ENCODE results near the gene FOXO3. TPM values are rescaled to one million over a fixed set of nuclear protein-coding genes. Genes with fewer than 3 reads are reported as not detected.
"Not testable (repeated sequence)": the region's sequence is repeated elsewhere in the genome, so short reads cannot be mapped to it uniquely, and the experiment has no call there.

FOXO3 gene
- total RNA-seq, 2 donors from 2014 or later: 7.1 to 10.0 TPM

DNA sequence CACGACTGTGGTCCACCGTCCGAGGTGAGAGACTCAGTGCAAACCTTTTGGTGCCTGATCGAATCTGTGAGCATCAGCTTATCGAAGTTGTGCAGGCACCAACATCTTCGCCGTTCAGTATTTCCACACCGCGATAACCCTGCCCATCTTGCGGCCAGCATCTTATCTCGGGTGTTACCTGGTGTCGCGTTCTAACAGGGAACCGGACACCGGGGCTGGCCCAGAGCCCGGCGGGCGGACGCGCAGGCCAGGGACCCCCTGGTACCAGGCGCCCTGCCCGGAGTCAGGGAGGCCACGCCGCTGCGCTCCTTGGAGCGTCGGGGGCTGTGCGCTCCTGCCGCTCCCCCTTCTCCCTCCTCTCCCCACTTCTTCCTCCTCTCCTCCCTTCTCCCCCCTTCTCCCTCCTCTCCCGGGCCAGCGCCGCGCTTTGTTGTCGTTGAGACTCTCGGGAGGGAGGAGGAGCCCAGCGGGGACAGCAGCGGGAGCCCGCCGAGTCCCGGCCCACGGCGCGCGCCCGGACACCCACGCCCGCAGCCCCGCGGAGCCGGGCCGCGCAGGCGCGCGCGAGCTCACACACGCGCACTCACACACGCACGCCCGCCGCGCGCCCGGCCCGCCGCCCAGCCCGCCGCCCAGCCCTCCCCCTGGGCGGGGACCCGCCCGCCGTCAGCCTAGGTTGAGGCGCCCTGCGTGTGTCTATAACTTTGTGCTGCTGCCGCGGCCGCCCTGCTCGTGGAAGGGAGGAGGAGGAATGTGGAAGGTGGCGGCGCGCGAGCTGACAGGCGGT lies 1.4 kb upstream of the FOXO3 start:
- Mint-ChIP-seq H3K4me3 (peak overlapping the region; percentile 88 to 94), H3K27ac (peak overlapping the region; percentile 93), H3K27me3 (ENCODE audit: low read depth) (peaks cover 27% of the 10 kb centered on the region), H3K36me3 (ENCODE audit: insufficient read depth in 2 of 2) (peaks cover 5 to 10% of the 10 kb centered on the region in 2 donors), H3K9me3 (no peaks in the 10 kb centered on the region), H3K4me1 (ENCODE audit: low read depth) (peaks cover 30% of the 10 kb centered on the region)
- ATAC-seq (replicated peaks in 1 of 2) (peak; percentile 68), DNase-seq (peak; percentile 86 to 87)

DNA sequence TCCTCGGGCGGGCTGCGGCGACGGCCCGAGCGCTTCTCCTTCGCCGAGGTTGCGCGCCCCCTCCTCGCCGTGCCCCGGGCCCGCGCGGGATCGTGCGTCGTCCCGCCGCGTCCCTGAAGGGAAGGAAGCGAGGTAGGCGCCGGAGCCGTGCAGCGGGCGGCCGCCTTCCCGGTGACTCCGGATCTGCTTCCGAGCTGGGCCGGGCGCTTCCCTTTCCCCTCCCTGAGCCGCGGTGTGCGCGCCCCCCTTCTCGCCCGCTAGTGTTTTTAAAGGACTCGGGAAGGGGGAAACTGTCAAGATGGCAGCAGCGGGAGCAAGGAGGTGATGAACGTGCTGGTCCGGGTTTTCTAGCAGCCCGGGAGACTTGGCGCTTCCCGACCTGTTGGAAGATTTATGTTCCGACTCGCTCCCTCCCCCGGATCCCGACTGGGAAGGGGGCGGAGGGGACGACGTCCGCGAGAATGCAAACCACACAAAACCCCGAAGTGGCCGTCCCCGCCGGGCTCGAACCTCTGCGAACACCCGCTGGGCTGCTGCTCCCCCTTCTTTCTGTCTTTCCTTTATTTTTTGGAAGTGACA lies 744 bp upstream of the FOXO3 start:
- ATAC-seq (replicated peaks in 1 of 2): peak; percentile 0 to 9
- DNase-seq: peak in 1 of 2 donors; percentile 38
- H3K9me3 Mint-ChIP-seq: no peaks in the 10 kb centered on the region
- peaks cover 25% of the 10 kb centered on the region for H3K27me3 Mint-ChIP-seq (ENCODE audit: low read depth)
- peaks cover 37% of the 10 kb centered on the region for H3K4me1 Mint-ChIP-seq (ENCODE audit: low read depth)
- H3K4me3 Mint-ChIP-seq: peak overlapping the region; percentile 88 to 94
- peaks cover 5 to 10% of the 10 kb centered on the region in 2 donors for H3K36me3 Mint-ChIP-seq (ENCODE audit: insufficient read depth in 2 of 2)
- H3K27ac Mint-ChIP-seq: no peak overlapping the region

DNA sequence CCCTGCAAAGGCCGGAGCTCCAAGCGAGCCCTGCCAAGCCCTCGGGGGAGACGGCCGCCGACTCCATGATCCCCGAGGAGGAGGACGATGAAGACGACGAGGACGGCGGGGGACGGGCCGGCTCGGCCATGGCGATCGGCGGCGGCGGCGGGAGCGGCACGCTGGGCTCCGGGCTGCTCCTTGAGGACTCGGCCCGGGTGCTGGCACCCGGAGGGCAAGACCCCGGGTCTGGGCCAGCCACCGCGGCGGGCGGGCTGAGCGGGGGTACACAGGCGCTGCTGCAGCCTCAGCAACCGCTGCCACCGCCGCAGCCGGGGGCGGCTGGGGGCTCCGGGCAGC lies 561 bp downstream of the FOXO3 start:
- H3K27me3 Mint-ChIP-seq (ENCODE audit: low read depth): peaks cover 18% of the 10 kb centered on the region
- not testable (repeated sequence) for DNase-seq
- H3K4me1 Mint-ChIP-seq (ENCODE audit: low read depth): peaks cover 50% of the 10 kb centered on the region

DNA sequence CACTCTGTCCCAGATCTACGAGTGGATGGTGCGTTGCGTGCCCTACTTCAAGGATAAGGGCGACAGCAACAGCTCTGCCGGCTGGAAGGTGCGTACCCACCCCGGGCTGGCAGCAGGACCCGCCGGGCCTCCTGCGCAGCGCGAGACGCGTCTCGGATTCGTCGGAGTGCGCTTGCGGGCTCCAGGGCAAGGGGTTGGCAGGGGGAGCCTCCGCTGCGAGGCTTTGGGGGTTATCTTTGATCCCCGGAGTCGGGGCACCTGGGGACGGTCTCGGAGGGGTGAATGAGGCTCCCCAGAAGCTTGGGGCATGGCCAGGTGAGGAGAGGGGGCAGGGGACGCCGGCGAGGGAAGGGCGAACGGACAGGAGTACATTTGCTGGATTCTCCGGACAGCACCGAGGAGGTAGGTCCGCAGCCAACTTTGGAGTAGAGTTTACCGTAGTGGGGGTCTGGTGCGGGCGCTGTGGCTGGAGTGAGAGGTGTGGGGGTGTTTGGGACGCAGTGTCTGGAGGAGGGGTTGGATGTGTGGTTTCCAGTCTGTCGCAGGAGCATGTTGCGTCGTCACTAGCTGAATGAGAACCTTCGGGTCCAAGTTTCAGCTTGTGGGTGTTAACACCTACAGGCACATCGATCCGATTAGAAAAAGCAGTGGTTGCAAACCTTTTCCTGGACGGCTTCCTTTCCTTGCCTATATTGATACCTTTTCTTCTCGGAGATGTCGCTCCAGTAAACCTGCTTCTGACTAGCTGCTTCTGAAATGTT lies 1.2 kb downstream of the FOXO3 start:
- H3K36me3 Mint-ChIP-seq (ENCODE audit: insufficient read depth in 2 of 2): peaks cover 5 to 10% of the 10 kb centered on the region in 2 donors
- peaks cover 50% of the 10 kb centered on the region for H3K4me1 Mint-ChIP-seq (ENCODE audit: low read depth)
- peak overlapping the region; percentile 62 to 65 for H3K4me3 Mint-ChIP-seq

More for the DNA sequence above, 561 bp downstream of the FOXO3 start:
- Mint-ChIP-seq H3K36me3 (ENCODE audit: insufficient read depth in 2 of 2) (peaks cover 5 to 10% of the 10 kb centered on the region in 2 donors), H3K4me3 (peak overlapping the region in 1 of 2 donors; percentile 66)
- H3K9me3 Mint-ChIP-seq; H3K27ac Mint-ChIP-seq; ATAC-seq (replicated peaks in 1 of 2): not testable (repeated sequence)

DNA sequence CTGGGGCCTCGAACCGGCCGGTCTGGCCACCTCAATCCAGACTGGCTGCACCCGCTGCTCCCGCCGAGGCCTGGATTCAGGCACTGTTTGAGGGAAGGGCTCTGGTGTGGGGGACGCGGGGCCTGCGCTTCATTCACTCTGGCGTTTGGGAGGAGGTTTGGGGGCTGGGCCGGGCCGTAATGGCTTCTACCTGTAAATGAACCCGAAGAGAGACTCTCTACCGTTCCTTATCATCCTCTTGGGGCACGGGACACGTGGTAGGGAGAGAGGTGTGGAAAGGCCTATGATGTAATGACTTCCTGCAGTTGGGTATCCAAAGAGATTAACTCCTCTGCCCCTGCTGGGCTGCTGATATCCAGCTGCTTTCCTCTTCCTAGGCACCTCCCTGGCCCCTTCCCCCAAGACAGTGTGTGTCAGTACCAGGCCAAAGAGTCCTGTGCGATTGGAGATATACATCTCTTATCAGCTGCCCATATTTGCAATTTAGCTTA lies 1.8 kb downstream of the FOXO3 start:
- no peaks in the 10 kb centered on the region for H3K9me3 Mint-ChIP-seq
- peaks cover 5 to 10% of the 10 kb centered on the region in 2 donors for H3K36me3 Mint-ChIP-seq (ENCODE audit: insufficient read depth in 2 of 2)
- no peak for ATAC-seq (replicated peaks in 1 of 2)
- no peak for DNase-seq
- H3K27me3 Mint-ChIP-seq (ENCODE audit: low read depth): peaks cover 18% of the 10 kb centered on the region
- H3K4me3 Mint-ChIP-seq: peak overlapping the region; percentile 62 to 65
- peaks cover 52% of the 10 kb centered on the region for H3K4me1 Mint-ChIP-seq (ENCODE audit: low read depth)
- peak overlapping the region; percentile 14 for H3K27ac Mint-ChIP-seq

More for the DNA sequence above, 1.2 kb downstream of the FOXO3 start:
- no peaks in the 10 kb centered on the region for H3K9me3 Mint-ChIP-seq
- H3K27me3 Mint-ChIP-seq (ENCODE audit: low read depth): peaks cover 18% of the 10 kb centered on the region
- peak overlapping the region; percentile 43 for H3K27ac Mint-ChIP-seq
- DNase-seq (no peak), ATAC-seq (replicated peaks in 1 of 2) (no peak)

DNA sequence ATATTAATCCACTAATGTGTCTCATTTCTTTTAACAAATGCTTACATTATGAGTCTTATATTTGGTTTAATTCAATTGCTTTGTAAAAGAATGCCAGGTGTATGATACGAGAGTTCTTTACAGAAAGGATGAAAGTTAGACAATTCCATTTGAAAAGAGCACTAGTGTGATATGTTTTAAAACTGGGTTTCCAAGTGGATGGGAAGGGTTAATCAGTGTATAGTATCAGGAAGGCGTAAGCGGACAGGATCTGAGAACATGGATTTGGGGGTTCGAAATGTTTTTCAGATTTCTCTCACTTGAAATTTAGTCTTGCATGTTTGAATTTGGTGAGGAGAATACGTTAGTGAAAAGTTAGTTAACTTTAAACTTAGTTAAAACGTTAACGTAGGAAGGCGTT lies 2.6 kb downstream of the FOXO3 start:
- H3K4me3 Mint-ChIP-seq: peak overlapping the region in 1 of 2 donors; percentile 62
- H3K36me3 Mint-ChIP-seq (ENCODE audit: insufficient read depth in 2 of 2): peaks cover 7 to 12% of the 10 kb centered on the region in 2 donors
- no peaks in the 10 kb centered on the region for H3K9me3 Mint-ChIP-seq
- H3K4me1 Mint-ChIP-seq (ENCODE audit: low read depth): peaks cover 56% of the 10 kb centered on the region
- ATAC-seq (replicated peaks in 1 of 2) (no peak), DNase-seq (no peak)
- peaks cover 18% of the 10 kb centered on the region for H3K27me3 Mint-ChIP-seq (ENCODE audit: low read depth)
- no peak overlapping the region for H3K27ac Mint-ChIP-seq

DNA sequence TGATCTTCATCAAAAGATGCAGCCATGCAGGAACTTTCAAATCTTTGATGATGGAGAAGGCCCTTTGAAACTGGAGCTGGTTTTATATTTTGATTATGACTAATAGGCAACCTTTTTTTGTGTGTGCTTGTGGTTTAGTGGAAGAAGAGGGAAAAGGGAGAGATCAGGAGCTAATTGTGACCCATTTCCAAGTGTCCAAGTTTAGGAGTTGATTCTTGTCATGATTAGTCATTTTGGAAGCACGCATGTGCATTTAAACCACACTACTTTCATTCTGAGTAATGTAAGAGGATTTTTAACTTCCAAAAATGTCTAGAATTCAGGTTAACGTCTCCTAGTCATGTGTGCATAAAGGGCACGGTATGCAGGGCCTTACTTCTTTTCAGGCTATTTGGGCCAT lies 3.5 kb downstream of the FOXO3 start:
- peak overlapping the region; percentile 16 to 72 for H3K4me3 Mint-ChIP-seq
- H3K4me1 Mint-ChIP-seq (ENCODE audit: low read depth): peaks cover 58% of the 10 kb centered on the region
- H3K27ac Mint-ChIP-seq: peak overlapping the region; percentile 95
- H3K9me3 Mint-ChIP-seq: no peaks in the 10 kb centered on the region
- peaks cover 7 to 8% of the 10 kb centered on the region in 2 donors for H3K36me3 Mint-ChIP-seq (ENCODE audit: insufficient read depth in 2 of 2)
- H3K27me3 Mint-ChIP-seq (ENCODE audit: low read depth): peaks cover 18% of the 10 kb centered on the region
- ATAC-seq (replicated peaks in 1 of 2): peak; percentile 8 to 10
- DNase-seq: peak; percentile 16 to 20

DNA sequence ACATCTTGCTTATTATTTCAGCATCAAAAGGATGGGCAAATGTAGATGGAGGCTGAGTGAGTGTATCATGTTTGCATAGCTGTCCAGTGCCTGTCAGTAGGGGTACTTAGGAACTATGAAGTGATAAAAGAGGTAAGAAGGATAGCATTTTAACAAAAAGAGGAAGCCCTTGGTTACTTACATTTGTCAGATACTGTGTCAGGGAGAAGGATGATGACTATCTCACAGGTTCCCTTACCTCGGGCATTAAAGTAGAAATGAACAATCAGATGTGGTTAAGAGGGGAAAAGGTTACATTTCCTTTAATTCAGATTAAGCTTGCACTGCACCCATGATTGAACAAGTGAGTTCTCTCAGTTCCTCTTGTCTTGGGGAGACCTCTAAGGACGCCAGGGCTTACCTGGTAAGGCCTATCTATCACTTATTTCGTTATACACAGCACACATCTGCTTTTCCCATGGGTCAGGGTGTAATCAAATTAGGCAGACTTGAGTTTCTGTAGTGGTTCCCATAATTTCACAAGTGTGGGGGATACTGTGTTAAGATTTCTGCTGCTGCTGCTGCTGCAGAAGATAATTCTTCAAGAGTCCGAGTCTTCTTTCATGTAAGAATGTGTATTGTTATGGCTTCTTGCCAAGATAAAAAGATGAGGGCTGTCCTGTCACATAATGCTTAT lies 4.5 kb downstream of the FOXO3 start:
- peaks cover 63% of the 10 kb centered on the region for H3K4me1 Mint-ChIP-seq (ENCODE audit: low read depth)
- DNase-seq (peak; percentile 12 to 14), ATAC-seq (replicated peaks in 1 of 2) (peak; percentile 68 to 72)
- H3K27ac Mint-ChIP-seq: peak overlapping the region; percentile 95
- H3K27me3 Mint-ChIP-seq (ENCODE audit: low read depth): peaks cover 18% of the 10 kb centered on the region
- H3K9me3 Mint-ChIP-seq: no peaks in the 10 kb centered on the region
- peaks cover 7 to 8% of the 10 kb centered on the region in 2 donors for H3K36me3 Mint-ChIP-seq (ENCODE audit: insufficient read depth in 2 of 2)
- peak overlapping the region; percentile 16 to 72 for H3K4me3 Mint-ChIP-seq

DNA sequence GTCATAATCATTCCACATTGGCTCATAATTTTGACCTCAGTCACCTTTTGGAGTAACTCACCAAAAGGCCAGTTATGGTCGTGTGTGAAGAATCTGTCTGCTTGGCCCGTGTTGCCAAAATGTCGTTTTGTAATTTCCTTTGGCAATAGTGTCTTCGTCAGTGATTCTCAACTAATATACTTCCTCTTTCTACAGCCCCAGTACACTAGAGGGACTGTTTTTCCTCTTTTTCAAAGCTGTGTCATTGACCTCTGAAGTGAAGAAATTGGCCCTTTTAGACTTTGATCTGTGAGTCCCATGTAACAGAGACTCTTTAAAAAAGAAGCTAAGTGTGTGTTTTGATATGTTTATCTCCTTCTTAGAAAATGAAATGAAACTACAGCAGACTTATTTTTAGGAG lies 5.2 kb downstream of the FOXO3 start:
- Mint-ChIP-seq H3K4me3 (peak overlapping the region; percentile 5 to 72), H3K9me3 (no peaks in the 10 kb centered on the region), H3K4me1 (ENCODE audit: low read depth) (peaks cover 63% of the 10 kb centered on the region), H3K36me3 (ENCODE audit: insufficient read depth in 2 of 2) (peaks cover 7 to 8% of the 10 kb centered on the region in 2 donors), H3K27me3 (ENCODE audit: low read depth) (peaks cover 18% of the 10 kb centered on the region), H3K27ac (peak overlapping the region; percentile 90)
- DNase-seq: no peak
- peak in 1 of 2 donors; percentile 2 for ATAC-seq (replicated peaks in 1 of 2)

DNA sequence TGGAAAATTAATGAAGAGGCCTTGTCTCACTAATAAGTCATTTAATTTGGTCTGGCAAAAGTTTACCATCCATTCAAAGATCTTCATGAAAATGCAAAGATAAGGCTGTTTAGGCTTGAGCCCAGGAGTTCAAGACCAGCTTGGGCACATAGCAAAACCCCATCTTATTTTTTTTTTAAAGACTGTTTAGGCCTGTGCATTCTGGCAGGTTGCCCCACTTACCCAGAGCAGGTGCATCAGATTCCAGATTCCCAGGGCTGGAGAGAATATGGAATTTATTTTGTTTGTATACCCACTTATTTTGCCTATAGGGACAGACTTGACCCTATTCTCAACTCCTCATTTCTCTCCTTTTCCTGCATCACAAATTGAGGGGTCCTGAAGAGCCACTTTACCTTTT lies 5.7 kb downstream of the FOXO3 start:
- ATAC-seq (replicated peaks in 1 of 2) (no peak), DNase-seq (no peak)
- Mint-ChIP-seq H3K27me3 (ENCODE audit: low read depth) (peaks cover 18% of the 10 kb centered on the region), H3K9me3 (no peaks in the 10 kb centered on the region), H3K4me1 (ENCODE audit: low read depth) (peaks cover 63% of the 10 kb centered on the region), H3K4me3 (peak overlapping the region in 1 of 2 donors; percentile 72), H3K36me3 (ENCODE audit: insufficient read depth in 2 of 2) (peaks cover 7 to 8% of the 10 kb centered on the region in 2 donors), H3K27ac (peak overlapping the region; percentile 90)

DNA sequence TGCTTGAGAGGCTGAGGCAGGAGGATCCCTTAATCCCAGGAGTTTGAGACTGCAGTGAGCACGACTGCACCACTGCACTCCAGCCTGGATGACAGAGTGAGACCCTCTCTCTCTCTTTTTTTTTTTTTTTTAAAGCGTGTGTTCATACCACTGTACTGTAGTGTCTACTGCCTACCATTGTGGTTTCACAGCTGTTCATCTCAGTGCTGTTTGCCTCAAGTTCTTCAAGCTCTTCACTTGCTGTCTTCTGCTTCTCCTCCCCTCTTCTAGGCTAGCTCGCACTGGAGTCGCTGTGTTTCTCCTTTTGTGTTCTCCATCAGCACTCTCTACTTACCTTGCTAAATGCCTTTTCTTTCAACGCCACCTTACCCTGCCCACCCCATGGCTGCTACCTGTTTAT lies 7.4 kb downstream of the FOXO3 start:
- H3K4me1 Mint-ChIP-seq (ENCODE audit: low read depth): peaks cover 47% of the 10 kb centered on the region
- H3K27ac Mint-ChIP-seq: no peak overlapping the region
- H3K36me3 Mint-ChIP-seq (ENCODE audit: insufficient read depth in 2 of 2): peaks cover 3 to 4% of the 10 kb centered on the region in 2 donors
- H3K9me3 Mint-ChIP-seq: no peaks in the 10 kb centered on the region
- H3K27me3 Mint-ChIP-seq (ENCODE audit: low read depth): peaks cover 5% of the 10 kb centered on the region
- peak overlapping the region in 1 of 2 donors; percentile 1 for H3K4me3 Mint-ChIP-seq
- peak in 1 of 2 donors; percentile 32 for ATAC-seq (replicated peaks in 1 of 2)
- no peak for DNase-seq

DNA sequence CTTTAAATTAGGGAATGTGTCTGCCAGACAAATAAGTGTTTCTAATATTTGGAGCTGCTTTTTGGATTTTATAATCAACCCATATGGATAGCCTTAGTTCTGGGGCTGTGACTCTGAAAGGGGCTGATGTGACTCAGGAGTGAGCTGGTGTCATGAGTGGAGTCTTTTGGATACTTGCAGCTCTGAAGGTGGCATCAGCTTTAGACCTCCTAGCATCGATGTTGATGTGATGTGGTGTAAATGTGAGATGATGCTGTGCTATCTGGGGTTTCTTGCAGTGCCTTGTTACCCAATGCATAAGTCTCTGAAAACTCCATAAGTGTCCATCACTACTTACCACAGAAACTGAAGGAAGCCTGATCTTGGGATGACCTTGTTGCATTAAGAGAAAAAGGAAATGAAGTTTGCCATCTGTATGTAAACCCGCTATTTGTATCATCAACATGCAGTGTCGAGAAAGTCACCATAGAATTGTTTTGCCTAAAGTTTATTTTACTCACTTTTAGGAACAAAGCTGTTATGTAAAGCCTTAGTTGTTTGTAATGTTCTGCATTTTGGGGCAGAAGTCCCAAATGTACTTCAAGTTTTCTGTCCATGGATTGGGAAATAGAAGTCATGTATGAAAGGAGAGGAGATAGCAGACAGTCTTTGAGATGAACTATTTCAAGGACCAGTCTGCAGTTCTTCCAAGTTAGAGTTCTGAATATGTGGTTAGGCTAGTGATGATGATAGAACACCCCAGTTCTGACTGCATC lies 8.0 kb downstream of the FOXO3 start:
- Mint-ChIP-seq H3K4me3 (peak overlapping the region in 1 of 2 donors; percentile 1), H3K27ac (no peak overlapping the region), H3K36me3 (ENCODE audit: insufficient read depth in 2 of 2) (peaks cover 2% of the 10 kb centered on the region in 2 donors)

More for the DNA sequence above, 8.0 kb downstream of the FOXO3 start:
- no peak for ATAC-seq (replicated peaks in 1 of 2)
- Mint-ChIP-seq H3K9me3 (no peaks in the 10 kb centered on the region), H3K4me1 (ENCODE audit: low read depth) (peaks cover 43% of the 10 kb centered on the region), H3K27me3 (ENCODE audit: low read depth) (no peaks in the 10 kb centered on the region)
- no peak for DNase-seq

All from activated T-cell treated with anti-CD3 and anti-CD28 coated beads, Interleukin-2, amount 50 U/mL, for 72 hours (primary cell).